ENCODE measurements around the gene NANP. TPM values are rescaled to one million over a fixed set of nuclear protein-coding genes. Genes with fewer than 3 reads are reported as not detected.

Gene NANP
- total and polyA plus RNA-seq, 10 of the 15 experiments (the other 5 are each of a cell fraction or from before 2014, with no cell fraction given), result 4.2 to 6.7 (median 4.9) TPM

- no peak for TF ChIP-seq ZNF687 (IDR thresholded peaks at IDR 0.05)
Observed at GRCh38 chr20:25629816-25630499, 6.1 kb upstream of the NANP start (continued).

- Histone ChIP-seq H4K20me1 (ENCODE audit: control insufficient read depth, insufficient read depth) (no peaks in the 10 kb centered on the region), H3K27ac (ENCODE audit: control insufficient read depth, insufficient read depth) (no peak overlapping the region), H3K79me2 (ENCODE audit: control insufficient read depth, insufficient read depth, low read length) (peaks cover 20% of the 10 kb centered on the region), H3K9ac (ENCODE audit: control insufficient read depth, insufficient read depth, low read length) (no peak overlapping the region), H3K36me3 (ENCODE audit: control insufficient read depth in 2 of 2, insufficient read depth in 2 of 2, low read length in 1 of 2) (no peaks in the 10 kb centered on the region), H2AFZ (ENCODE audit: control insufficient read depth, low read depth, low read length) (no peak overlapping the region), H3K9me3 (replicated peaks; ENCODE audit: control insufficient read depth, insufficient read depth, low read length) (peaks cover 2% of the 10 kb centered on the region; the same call in 1 of the 3 replicates), H3K4me3 (no peak overlapping the region), H3K4me2 (ENCODE audit: control insufficient read depth, insufficient read depth) (no peak overlapping the region), H3K27me3 (replicated peaks in 1 of 2; ENCODE audit: control insufficient read depth in 2 of 2, insufficient read depth in 2 of 2, low read length in 1 of 2) (no peaks in the 10 kb centered on the region), H3K4me1 (ENCODE audit: control insufficient read depth, insufficient read depth, low read length) (peaks cover 3% of the 10 kb centered on the region; the same call in 1 of the 2 replicates)
- ChIA-PET CTCF (no interaction called here), RAD21 (ENCODE audit: unreplicated experiment) (no interaction called here), POLR2A (no interaction called here), SMC1A (ENCODE audit: uncharacterized antibody, unreplicated experiment) (no interaction called here)
- intact Hi-C loops (cut with micrococcal nuclease; ENCODE audit: unreplicated experiment), result loop anchor here (10.0 kb wide), 1 partner anchor 312 kb away; no protein-coding TSS in a partner anchor
- FAIRE-seq (no peak), ATAC-seq (no peak), DNase-seq (ENCODE audit: low read depth, low spot score) (no peak)
- no peak for TF ChIP-seq PAX8 (IDR thresholded peaks at IDR 0.05)
- no peak for TF ChIP-seq CHD4 (IDR thresholded peaks at IDR 0.05)
- no peak for TF ChIP-seq ATF7 (IDR thresholded peaks at IDR 0.05; ENCODE audit: low read depth)
- TF ChIP-seq MEF2A (IDR thresholded peaks at IDR 0.05; ENCODE audit: insufficient read depth, low read depth, low read length), result no peak
- TF ChIP-seq CTCF (IDR thresholded peaks at IDR 0.05 in 2 of 3, conservative IDR thresholded peaks at IDR 0.05 in 1 of 3; ENCODE audit: control insufficient read depth in 2 of 3, extremely low read depth in 1 of 3, insufficient read depth in 1 of 3, low read depth in 3 of 3, low read length in 3 of 3), result no peak
- TF ChIP-seq POU2F2 (IDR thresholded peaks at IDR 0.05; ENCODE audit: borderline replicate concordance, low read depth, low read length), result no peak
- no peak for TF ChIP-seq SREBF1 (IDR thresholded peaks at IDR 0.05; ENCODE audit: low read length)
- TF ChIP-seq ZBTB11 (CRISPR knock-in tag; IDR thresholded peaks at IDR 0.05), result no peak
- no peak for TF ChIP-seq ETV6 (conservative IDR thresholded peaks at IDR 0.05 in 1 of 2, IDR thresholded peaks at IDR 0.05 in 1 of 2; ENCODE audit: borderline replicate concordance in 1 of 2, low read depth in 1 of 2)
- no peak for TF ChIP-seq MTA2 (IDR thresholded peaks at IDR 0.05; ENCODE audit: low read depth)
- no peak for TF ChIP-seq YY1 (IDR thresholded peaks at IDR 0.05; ENCODE audit: low read depth, low read length)
- no peak for TF ChIP-seq HDGF (IDR thresholded peaks at IDR 0.05)
- in situ Hi-C loops (cut with MboI), result no loop called here
- no TSS peak for BruUV-seq (replicated peaks)
- 97% methylated on average over 9 of the region's 9 CpGs for WGBS (ENCODE audit: insufficient coverage, insufficient replicate concordance, low lambda C conversion rate, missing lambda C conversion rate)
Observed at GRCh38 chr20:25626779-25627178, 3.0 kb upstream of the NANP start.

Data from GM12878 (cell line).